DMS 273 (cell line): Measurements from ENCODE around the gene NTRK1.

Experiments used
- DNase-seq: peaks from one replicate; lab custom pipeline; 2025; ENCODE audit not compliant: unreplicated experiment; lab: John Stamatoyannopoulos, UW

NTRK1 gene

GRCh38 chr1:156895455-156895812, 34.8 kb downstream of the NTRK1 start:
- DNase-seq = no peak

- no peak for DNase-seq
Observed at GRCh38 chr1:156895927-156896326, 35.3 kb downstream of the NTRK1 start.

DNA sequence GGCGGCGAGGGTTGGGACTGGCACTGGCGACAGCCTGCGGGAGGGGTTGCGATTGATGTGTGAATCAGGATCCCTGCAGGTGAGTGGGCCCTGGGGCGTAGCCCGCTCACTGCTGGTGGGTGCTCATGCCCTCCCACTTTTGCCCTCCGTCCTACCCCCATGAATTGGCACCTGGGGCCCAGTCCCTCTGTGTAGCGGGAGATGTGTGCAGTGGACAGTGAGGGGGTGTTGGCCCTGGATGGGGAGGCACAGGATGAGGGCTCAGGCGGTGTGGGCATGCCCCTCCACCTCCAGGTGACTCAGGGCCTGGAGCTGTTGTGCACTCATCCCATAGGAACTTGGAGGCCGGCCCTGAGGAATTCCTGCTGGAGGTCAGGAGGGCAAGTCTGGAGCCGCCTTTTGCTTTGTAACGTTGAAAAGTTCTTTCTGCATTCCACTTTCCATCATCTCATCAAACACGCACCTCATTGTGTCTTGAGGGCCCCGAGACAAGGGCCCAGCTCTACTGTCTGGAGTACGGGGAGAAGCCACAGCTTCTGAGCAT, 35.9 kb downstream of the NTRK1 start:
- DNase-seq = no peak

- DNase-seq = no peak
Observed at GRCh38 chr1:156897078-156897825, 36.6 kb downstream of the NTRK1 start.

DNA sequence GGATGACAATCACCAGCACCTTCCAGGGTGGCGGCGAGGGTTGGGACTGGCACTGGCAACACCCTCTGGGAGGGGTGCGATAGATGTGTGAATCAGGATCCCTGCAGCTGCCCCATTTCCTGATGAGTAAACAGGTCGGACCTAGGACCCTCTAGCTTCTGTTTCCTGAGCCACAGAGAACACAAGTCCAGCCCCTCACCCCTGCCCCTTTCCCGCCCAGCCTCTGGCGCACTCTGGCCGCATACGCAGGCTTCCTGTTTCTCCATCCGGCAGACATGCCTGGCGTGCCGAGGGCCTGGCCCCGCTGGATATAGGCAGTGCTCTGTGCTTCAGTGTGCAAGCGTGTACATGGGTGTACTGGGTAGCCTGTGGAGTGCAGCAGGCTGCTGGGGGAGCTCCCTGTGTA, 37.5 kb downstream of the NTRK1 start:
- DNase-seq = no peak

DNA sequence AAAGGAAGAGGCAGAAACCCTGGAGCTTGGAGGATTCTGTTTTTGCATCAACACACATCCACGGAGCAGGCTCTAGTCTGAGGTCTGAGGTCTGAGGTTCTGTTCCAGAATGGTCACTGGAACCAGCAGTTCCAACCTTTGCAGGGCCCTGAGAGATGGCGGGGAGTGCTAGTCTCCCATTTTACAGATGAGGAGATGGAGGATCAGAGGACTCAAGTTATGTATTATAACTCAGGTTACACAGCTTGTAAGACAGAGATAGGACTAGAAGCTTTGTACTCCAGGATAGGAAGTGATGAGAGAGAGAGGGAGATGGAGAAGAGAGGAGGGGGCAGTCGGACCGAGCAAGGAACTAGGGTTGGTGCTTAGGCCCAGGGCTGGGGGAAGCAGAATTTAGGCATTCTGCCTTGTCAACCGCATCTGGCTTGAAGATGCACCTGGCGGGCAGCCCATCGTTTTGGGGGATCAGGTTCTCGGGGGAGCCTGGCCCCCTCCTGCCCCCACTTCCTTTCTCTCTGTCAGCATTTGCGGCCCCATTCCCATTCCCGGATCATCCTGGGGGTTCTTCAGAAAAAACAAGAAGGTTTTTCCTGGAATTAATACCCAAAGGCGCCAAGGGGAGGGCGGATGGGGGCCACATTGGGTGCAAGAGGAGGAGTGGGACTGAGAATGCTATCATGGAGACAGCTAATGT, 38.5 kb downstream of the NTRK1 start:
- no peak for DNase-seq

GRCh38 chr1:156899956-156900718, 39.5 kb downstream of the NTRK1 start:
- DNase-seq = peak; percentile 69

DNA sequence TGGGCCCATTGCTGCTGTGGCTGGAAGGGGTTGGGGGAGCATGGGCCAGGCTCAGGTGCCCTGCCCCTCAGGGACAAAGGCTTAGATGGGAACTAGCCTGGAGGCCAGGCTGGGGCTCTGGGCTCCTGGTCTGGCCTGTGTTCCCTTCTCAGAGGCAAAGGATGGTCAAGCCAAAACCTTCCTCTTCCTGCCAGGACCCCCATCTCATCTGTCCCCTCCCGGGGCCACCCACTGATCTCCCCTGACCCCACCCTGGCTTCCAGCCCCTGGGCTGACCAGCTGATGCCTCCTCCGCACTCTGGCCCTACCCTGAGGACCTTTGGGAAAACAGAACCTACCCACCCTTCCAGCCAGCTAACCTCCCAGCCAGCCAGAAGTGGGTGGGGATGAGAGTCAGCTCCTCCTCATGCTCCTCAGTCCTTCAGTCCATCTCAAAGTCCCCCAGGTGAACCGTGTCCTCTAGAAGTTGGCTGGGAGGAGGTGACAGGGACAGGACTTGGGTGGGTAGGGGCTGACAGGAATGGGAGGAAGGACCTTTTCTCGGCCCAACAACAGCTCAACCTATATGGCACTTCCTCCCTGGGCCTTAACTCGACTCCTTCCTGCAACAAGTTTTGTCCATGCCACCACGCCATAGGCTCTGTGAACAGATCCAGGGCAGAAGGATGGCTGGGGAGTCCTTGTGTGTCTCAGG, 40.4 kb downstream of the NTRK1 start:
- no peak for DNase-seq

DNA sequence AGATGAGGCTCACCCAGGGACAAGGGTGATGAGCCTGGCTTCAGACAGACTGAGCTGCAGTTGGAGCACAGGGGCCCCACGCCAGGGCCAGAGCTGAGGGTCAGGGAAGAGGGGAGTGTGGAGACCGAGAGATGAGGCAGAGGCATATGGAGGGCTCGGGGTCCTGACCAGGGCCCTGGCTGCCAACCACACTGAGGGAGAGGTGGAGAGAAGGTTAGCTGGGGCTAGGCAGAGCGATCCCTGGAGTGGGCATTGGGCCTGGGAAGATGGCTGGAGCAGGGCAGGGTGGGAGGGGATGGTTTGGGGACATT, 40.9 kb downstream of the NTRK1 start:
- DNase-seq = no peak

DNA sequence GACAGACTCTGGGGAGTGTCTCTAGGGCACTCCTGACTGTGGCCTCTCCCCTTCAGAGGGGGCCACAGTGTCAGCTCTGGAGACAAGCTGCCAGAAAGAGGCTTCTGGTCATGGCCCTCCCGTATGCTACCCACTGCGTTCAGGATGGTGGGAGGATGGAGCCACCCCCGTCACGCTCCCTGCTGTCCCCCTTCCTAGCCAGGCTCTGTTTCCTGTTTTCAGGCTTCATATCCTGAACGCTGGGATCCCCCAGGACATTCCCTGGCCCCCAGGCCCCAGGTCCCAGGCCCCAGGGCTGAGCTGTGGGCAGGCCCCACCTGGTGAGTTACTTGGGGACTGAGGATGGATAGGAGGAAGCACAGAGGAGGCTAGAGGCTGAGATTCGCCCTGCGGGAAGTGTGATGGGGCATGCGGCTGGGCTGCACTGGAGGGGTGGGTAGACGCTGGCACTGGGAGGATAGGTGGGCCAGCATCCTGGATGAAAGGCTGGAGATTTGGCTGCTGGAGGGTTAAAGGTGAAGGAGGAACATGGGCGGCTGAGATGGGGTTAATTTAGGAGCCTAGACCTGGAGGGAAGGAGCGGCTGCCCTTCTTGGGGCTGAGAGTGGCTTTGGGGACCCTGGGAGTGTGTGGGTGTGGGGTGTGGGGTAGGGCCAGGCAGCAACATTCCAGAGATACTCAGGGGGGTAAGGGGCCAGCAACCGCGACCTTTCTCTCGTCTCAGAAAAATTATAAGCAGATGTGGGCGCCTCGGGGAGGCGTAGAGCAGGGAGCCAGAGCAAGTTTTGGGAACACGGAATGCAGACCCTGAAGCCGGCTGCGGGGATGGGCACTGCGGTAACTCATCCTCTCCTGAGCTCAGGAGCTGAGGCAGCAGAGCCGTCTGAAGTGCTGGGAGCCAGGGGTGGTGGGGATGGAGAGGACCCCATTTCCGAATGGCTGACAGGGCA, 41.6 kb downstream of the NTRK1 start:
- no peak for DNase-seq

DNA sequence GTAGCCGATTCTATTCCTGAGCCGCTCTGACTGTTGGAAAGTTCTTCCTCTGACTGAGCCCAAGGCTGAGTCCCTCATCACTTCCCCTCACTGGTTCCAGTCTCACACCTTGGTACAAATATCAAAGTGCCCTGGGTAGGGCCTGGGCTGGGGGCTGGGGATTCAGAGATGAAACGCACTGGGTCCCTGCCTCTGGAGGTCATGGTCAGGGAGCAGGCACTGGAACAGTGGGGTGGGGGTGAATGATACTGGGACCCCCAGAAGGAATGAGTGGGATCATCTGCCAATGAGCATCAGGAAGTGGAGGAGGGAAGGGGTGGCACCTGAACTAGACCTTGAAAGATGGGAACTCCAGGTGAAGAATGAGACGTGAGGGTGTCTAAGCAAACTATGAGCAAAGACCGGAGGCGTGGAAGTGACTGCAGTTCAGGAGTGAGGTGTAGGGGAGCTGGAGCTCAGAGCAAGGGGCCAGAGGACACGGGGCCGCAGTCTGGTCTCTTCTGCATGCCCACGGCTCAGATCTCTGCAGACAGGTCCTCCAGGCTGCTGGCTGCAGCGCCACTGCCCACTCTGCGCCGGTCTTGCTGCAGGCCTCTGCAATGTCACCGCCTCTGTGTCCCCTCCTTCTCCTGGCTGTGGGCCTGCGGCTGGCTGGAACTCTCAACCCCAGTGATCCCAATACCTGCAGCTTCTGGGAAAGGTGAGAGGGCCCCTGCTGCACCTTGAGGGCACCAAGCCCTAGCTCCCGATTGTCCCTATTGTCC, 42.8 kb downstream of the NTRK1 start:
- DNase-seq = no peak

DNA sequence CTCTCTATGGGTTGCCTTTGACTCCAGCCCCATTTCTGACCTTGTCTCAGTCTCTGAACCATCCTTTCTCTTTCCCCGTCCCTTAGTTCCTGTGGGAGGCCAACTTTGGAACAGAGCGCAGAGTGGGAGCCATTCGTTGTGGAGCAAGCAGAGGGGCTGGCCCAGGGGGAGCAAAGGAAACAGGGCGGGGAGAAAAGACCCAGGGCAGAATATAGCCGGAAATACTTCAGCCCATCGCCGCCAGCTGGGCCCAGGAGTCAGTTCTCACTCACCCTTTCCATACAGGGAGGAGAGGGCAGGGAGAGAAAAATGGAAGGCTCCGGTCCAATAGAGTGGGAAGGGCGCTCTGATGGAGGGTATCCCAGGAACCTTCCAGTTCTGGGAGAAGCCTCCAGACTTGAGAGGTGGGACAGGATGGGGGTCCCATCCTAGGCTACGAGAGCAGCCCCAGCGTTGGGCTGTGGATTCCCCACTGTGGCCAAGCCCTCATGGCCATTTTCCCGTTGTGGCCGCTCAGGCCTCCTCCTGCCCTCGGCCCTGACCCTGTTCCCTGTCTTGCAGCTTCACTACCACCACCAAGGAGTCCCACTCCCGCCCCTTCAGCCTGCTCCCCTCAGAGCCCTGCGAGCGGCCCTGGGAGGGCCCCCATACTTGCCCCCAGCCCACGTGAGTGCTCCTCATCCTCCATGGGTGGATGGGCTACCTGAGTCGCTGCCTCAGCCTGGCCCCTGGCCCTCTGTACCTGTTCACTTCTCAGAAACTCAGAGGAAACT, 43.7 kb downstream of the NTRK1 start:
- DNase-seq = no peak

DNA sequence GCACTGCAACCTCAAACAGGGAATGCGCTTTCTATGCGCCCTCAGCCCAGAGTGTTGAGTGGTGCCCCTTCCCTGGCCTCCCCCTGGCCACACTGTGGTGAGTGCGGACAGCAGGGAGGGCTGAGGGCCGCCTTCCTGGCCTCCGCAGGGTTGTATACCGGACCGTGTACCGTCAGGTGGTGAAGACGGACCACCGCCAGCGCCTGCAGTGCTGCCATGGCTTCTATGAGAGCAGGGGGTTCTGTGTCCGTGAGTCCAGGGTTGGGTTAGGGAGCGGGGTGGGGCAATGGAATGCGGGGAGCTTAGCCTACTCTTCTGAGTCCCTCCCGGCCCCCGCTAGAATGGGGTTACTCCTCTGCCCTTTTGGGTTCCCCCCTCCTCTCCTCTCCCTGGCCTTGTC, 44.5 kb downstream of the NTRK1 start:
- DNase-seq = no peak

GRCh38 chr1:156905651-156906050, 45.0 kb downstream of the NTRK1 start:
- DNase-seq = no peak

GRCh38 chr1:156906206-156906906, 45.7 kb downstream of the NTRK1 start:
- DNase-seq = no peak

DNA sequence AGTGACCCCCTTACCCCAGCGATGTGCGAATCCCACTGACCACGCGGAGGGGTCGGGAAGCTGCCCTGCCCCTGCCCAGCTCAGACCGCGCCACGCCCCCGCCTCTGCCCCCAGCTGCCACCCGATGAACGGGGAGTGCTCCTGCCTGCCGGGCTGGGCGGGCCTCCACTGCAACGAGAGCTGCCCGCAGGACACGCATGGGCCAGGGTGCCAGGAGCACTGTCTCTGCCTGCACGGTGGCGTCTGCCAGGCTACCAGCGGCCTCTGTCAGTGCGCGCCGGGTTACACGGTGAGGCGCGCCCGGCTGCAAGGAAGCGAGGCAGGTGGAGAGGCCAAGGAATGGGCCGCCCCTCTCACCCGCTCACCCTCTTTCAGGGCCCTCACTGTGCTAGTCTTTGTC, 47.9 kb downstream of the NTRK1 start:
- DNase-seq = no peak

GRCh38 chr1:156908955-156909354, 48.3 kb downstream of the NTRK1 start:
- DNase-seq = no peak

- DNase-seq = no peak
Observed at GRCh38 chr1:156909671-156910070, 49.0 kb downstream of the NTRK1 start.
